Panc1 (cell line): ENCODE data around the gene GNAQ. TPM values are rescaled to one million over a fixed set of nuclear protein-coding genes. Genes with fewer than 3 reads are reported as not detected.

Source experiments
- ATAC-seq: fragments of 200-7000 bp; cut with Tn5 transposase; 2 replicates; pipeline ENCODE4 v1.9.1; 2020; ENCODE audit warnings: mild to moderate bottlenecking, moderate library complexity
- BruUV-seq: library from RNA; stranded (reverse); fragments of 400-500 nt; replicated peaks from 2 replicates; lab custom pipeline; 2021; lab: Mats Ljungman, UMichigan
- CTCF ChIA-PET: fragments of 300-600 bp; sonication (Branson Sonifier 250); formaldehyde crosslinking; loops from one replicate; lab custom pipeline; 2022; ENCODE audit warnings: antibody characterized with exemption; lab: Charles Lee
- POLR2A ChIA-PET: fragments of 300-600 bp; sonication (Branson Sonifier 250); formaldehyde crosslinking; loops from one replicate; lab custom pipeline; 2022; ENCODE audit warnings: antibody characterized with exemption; lab: Charles Lee
- DNase-seq: peaks from one replicate; pipeline ENCODE4 v3.0.0-alpha.2; 2010; ENCODE audit warnings: low read depth, low spot score
- H3K27ac ChIP-seq: 2 replicates; pipeline ENCODE4 v1.5.1; 2011; ENCODE audit warnings: mild to moderate bottlenecking, low read length, inconsistent platforms
- H3K27me3 ChIP-seq: fragments of 200-500 bp; sonication (Bioruptor generic); 2 replicates; pipeline ENCODE4 v1.6.0; 2014; ENCODE audit warnings: low read length, inconsistent platforms; ENCODE audit not compliant: control insufficient read depth, insufficient read depth
- H3K36me3 ChIP-seq: fragments of 200-500 bp; sonication (Bioruptor generic); 2 replicates; pipeline ENCODE4 v1.5.1; 2014; ENCODE audit warnings: inconsistent platforms, mild to moderate bottlenecking, low read length, moderate library complexity; ENCODE audit not compliant: control insufficient read depth, insufficient read depth
- H3K4me1 ChIP-seq: 2 replicates; pipeline ENCODE4 v1.5.1; 2011; ENCODE audit warnings: inconsistent platforms, mild to moderate bottlenecking, low read length, moderate library complexity; ENCODE audit not compliant: control insufficient read depth, insufficient read depth
- H3K4me3 ChIP-seq, 2 experiments: 2 replicates each; pipeline ENCODE4 v1.5.1; 2011 to 2012; ENCODE audit warnings: low read depth in 2 of 2, low read length in 2 of 2, mild to moderate bottlenecking in 2 of 2, inconsistent platforms in 1 of 2, moderate library complexity in 1 of 2
- H3K9me3 ChIP-seq: fragments of 200-500 bp; sonication (Bioruptor generic); 2 replicates; pipeline ENCODE4 v1.5.1; 2014; ENCODE audit warnings: low read depth, mild to moderate bottlenecking, inconsistent platforms, low read length, moderate library complexity; ENCODE audit not compliant: control insufficient read depth, insufficient read depth
- CTCF ChIP-seq: fragments of 450-650 bp; IDR thresholded peaks from 2 replicates; pipeline ENCODE4 v1.5.1; 2017; ENCODE audit warnings: mild to moderate bottlenecking
- POLR2AphosphoS5 ChIP-seq: IDR thresholded peaks from 2 replicates; pipeline ENCODE4 v1.6.1; 2012; ENCODE audit warnings: mild to moderate bottlenecking, low read depth, low read length, moderate library complexity
- SIN3A ChIP-seq: IDR thresholded peaks from 2 replicates; pipeline ENCODE4 v1.6.1; 2012; ENCODE audit warnings: low read depth, mild to moderate bottlenecking, low read length, moderate library complexity, borderline replicate concordance; ENCODE audit not compliant: insufficient read depth
- TCF7L2 ChIP-seq: IDR thresholded peaks from 2 replicates; pipeline ENCODE4 v1.6.1; 2011; ENCODE audit warnings: mild to moderate bottlenecking, low read depth, low read length, inconsistent platforms
- in situ Hi-C: cut with HindIII; loops from 2 replicates; pipeline ENCODE4 v1.10.0; 2016; ENCODE audit warnings: low sequenced_read_pairs, low pct_unique_long_range_greater_than_20kb
- intact Hi-C: fragments of 100-400 bp; cut with micrococcal nuclease; formaldehyde crosslinking; loops from one replicate; pipeline ENCODE4 v1.10.0; 2022; ENCODE audit not compliant: unreplicated experiment
- total RNA-seq: library from RNA; stranded (reverse); gene quantifications from one replicate; pipeline ENCODE4 v1.2.1, GENCODE V29; 2021; ENCODE audit not compliant: unreplicated experiment
- TF ChIP-seq, protein P1 (sequence below), 2 experiments: IDR thresholded peaks; 2 replicates each; pipeline ENCODE4 v1.6.1; 2011 to 2012; ENCODE audit warnings: low read depth in 2 of 2, control low read depth in 1 of 2, low read length in 1 of 2, mild to moderate bottlenecking in 1 of 2, moderate library complexity in 1 of 2; ENCODE audit not compliant: insufficient read depth in 1 of 2

The GNAQ gene
- total RNA-seq, 1 experiment from 2014 or later = 34.5 TPM

DNA sequence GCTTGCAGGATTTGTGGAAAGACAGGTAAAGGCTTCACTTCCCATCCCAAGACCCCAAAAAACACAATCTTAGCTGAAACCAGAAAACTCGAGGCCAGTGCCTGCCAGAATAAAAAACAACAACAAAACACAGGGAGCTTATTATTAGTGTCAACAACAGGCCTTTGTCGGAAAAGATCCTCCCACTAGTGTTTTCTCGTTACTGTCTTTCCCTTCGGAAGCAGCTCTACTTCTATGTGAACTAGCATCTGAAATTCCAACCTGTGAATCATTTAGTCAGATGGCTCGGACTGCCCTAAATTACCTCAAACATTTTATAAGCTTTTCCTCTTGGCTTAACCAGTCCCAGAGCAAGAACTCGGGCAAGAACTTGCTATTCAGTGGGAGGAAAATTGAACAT is 261.3 kb downstream of the GNAQ start:
- Histone ChIP-seq H3K27ac (no peak overlapping the region), H3K27me3 (no peaks in the 10 kb centered on the region), H3K4me3 (no peak overlapping the region), H3K9me3 (no peaks in the 10 kb centered on the region), H3K36me3 (no peaks in the 10 kb centered on the region), H3K4me1 (no peaks in the 10 kb centered on the region)
- BruUV-seq = no TSS peak
- intact Hi-C loops (no loop called here), in situ Hi-C loops (no loop called here)
- TF ChIP-seq TCF7L2 = no peak
- TF ChIP-seq CTCF = no peak
- TF ChIP-seq, protein P1, sequence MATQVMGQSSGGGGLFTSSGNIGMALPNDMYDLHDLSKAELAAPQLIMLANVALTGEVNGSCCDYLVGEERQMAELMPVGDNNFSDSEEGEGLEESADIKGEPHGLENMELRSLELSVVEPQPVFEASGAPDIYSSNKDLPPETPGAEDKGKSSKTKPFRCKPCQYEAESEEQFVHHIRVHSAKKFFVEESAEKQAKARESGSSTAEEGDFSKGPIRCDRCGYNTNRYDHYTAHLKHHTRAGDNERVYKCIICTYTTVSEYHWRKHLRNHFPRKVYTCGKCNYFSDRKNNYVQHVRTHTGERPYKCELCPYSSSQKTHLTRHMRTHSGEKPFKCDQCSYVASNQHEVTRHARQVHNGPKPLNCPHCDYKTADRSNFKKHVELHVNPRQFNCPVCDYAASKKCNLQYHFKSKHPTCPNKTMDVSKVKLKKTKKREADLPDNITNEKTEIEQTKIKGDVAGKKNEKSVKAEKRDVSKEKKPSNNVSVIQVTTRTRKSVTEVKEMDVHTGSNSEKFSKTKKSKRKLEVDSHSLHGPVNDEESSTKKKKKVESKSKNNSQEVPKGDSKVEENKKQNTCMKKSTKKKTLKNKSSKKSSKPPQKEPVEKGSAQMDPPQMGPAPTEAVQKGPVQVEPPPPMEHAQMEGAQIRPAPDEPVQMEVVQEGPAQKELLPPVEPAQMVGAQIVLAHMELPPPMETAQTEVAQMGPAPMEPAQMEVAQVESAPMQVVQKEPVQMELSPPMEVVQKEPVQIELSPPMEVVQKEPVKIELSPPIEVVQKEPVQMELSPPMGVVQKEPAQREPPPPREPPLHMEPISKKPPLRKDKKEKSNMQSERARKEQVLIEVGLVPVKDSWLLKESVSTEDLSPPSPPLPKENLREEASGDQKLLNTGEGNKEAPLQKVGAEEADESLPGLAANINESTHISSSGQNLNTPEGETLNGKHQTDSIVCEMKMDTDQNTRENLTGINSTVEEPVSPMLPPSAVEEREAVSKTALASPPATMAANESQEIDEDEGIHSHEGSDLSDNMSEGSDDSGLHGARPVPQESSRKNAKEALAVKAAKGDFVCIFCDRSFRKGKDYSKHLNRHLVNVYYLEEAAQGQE (IDR thresholded peaks at IDR 0.05; ENCODE audit: insufficient read depth in 1 of 2, low read depth in 2 of 2, low read length in 1 of 2) = no peak
- no peak for TF ChIP-seq POLR2AphosphoS5
- TF ChIP-seq SIN3A = no peak
- ATAC-seq (no peak), DNase-seq (no peak)
- CTCF ChIA-PET = no interaction called here
- POLR2A ChIA-PET = no interaction called here

- no peak for TF ChIP-seq CTCF
- no peak for TF ChIP-seq POLR2AphosphoS5
- TF ChIP-seq TCF7L2 = no peak
- TF ChIP-seq SIN3A = no peak
- TF ChIP-seq, protein P1 (IDR thresholded peaks at IDR 0.05; ENCODE audit: insufficient read depth in 1 of 2, low read depth in 2 of 2, low read length in 1 of 2) = no peak
- intact Hi-C loops (no loop called here), in situ Hi-C loops (no loop called here)
- DNase-seq (no peak), ATAC-seq (no peak)
- no peaks in the 10 kb centered on the region for H3K27me3 ChIP-seq
- H3K36me3 ChIP-seq = no peaks in the 10 kb centered on the region
- ChIA-PET POLR2A (no interaction called here), CTCF (no interaction called here)
- H3K4me1 ChIP-seq = no peaks in the 10 kb centered on the region
- no peaks in the 10 kb centered on the region for H3K9me3 ChIP-seq
- BruUV-seq = no TSS peak
- no peak overlapping the region for H3K4me3 ChIP-seq
- H3K27ac ChIP-seq = no peak overlapping the region
Observed at GRCh38 chr9:77769246-77769645, 262.4 kb downstream of the GNAQ start.
